MM.1S (cell line): ENCODE results near the gene COL6A1.

ENCODE experiments used
- DNase-seq: peaks from one replicate; pipeline ENCODE4 v3.0.0-alpha.2; 2015
- H2AFZ ChIP-seq: fragments of 300-600 bp; sonication (generic); 2 replicates; pipeline ENCODE4 v1.6.0; 2016; ENCODE audit warnings: antibody characterized with exemption, low read length
- H3F3A ChIP-seq: fragments of 300-600 bp; sonication (generic); 2 replicates; pipeline ENCODE4 v1.6.1; 2016; ENCODE audit warnings: mild to moderate bottlenecking, antibody characterized with exemption, low read length, moderate library complexity, mixed read lengths; ENCODE audit not compliant: insufficient read depth
- H3K27ac ChIP-seq: fragments of 300-600 bp; sonication (generic); 2 replicates; pipeline ENCODE4 v1.5.1; 2016; ENCODE audit warnings: mild to moderate bottlenecking, low read length
- H3K27me3 ChIP-seq: fragments of 300-600 bp; sonication (generic); replicated peaks from 2 replicates; pipeline ENCODE4 v1.6.0; 2016; ENCODE audit warnings: low read length; ENCODE audit not compliant: insufficient read depth
- H3K36me3 ChIP-seq: fragments of 300-600 bp; sonication (generic); replicated peaks from 2 replicates; pipeline ENCODE4 v1.6.1; 2016; ENCODE audit warnings: mild to moderate bottlenecking, low read length, mixed read lengths; ENCODE audit not compliant: insufficient read depth
- H3K4me1 ChIP-seq: fragments of 300-600 bp; sonication (generic); 2 replicates; pipeline ENCODE4 v1.6.1; 2016; ENCODE audit warnings: low read length, mixed read lengths
- H3K4me2 ChIP-seq: fragments of 300-600 bp; sonication (generic); 2 replicates; pipeline ENCODE4 v1.6.0; 2016; ENCODE audit warnings: low read depth, low read length
- H3K4me3 ChIP-seq: fragments of 300-600 bp; sonication (generic); 2 replicates; pipeline ENCODE4 v1.5.1; 2016; ENCODE audit warnings: low read length, mixed read lengths
- H3K79me2 ChIP-seq: fragments of 300-600 bp; sonication (generic); 2 replicates; pipeline ENCODE4 v1.6.1; 2016; ENCODE audit warnings: mixed run types, low read length, mixed read lengths
- H3K9ac ChIP-seq: fragments of 300-600 bp; sonication (generic); 2 replicates; pipeline ENCODE4 v1.6.1; 2016; ENCODE audit warnings: low read length, mixed read lengths
- H3K9me2 ChIP-seq: fragments of 300-600 bp; sonication (generic); replicated peaks from 2 replicates; pipeline ENCODE4 v1.6.1; 2016; ENCODE audit warnings: mild to moderate bottlenecking, low read length, mixed read lengths; ENCODE audit not compliant: insufficient read depth
- H3K9me3 ChIP-seq: fragments of 300-600 bp; sonication (generic); replicated peaks from 2 replicates; pipeline ENCODE4 v1.6.1; 2016; ENCODE audit warnings: mild to moderate bottlenecking, low read length, mixed read lengths; ENCODE audit not compliant: insufficient read depth
- H4K20me1 ChIP-seq: fragments of 300-600 bp; sonication (generic); 2 replicates; pipeline ENCODE4 v1.6.1; 2016; ENCODE audit warnings: mild to moderate bottlenecking, low read length, moderate library complexity, mixed read lengths; ENCODE audit not compliant: insufficient read depth
- EZH2 ChIP-seq: fragments of 300-600 bp; sonication (generic); optimal IDR thresholded peaks from 2 replicates; pipeline ENCODE3; 2017; ENCODE audit warnings: low read depth, mild to moderate bottlenecking, antibody characterized with exemption, low read length, mixed read lengths
- EZH2phosphoT487 ChIP-seq: fragments of 300-600 bp; sonication (generic); IDR thresholded peaks from 2 replicates; pipeline ENCODE4 v1.6.1; 2018; ENCODE audit warnings: antibody characterized with exemption, low read length
- TF ChIP-seq, protein P1 (sequence below): fragments of 300-600 bp; sonication (generic); IDR thresholded peaks from 2 replicates; pipeline ENCODE4 v1.5.1; 2016; ENCODE audit warnings: antibody characterized with exemption, low read length, mixed read lengths

Gene COL6A1

DNA sequence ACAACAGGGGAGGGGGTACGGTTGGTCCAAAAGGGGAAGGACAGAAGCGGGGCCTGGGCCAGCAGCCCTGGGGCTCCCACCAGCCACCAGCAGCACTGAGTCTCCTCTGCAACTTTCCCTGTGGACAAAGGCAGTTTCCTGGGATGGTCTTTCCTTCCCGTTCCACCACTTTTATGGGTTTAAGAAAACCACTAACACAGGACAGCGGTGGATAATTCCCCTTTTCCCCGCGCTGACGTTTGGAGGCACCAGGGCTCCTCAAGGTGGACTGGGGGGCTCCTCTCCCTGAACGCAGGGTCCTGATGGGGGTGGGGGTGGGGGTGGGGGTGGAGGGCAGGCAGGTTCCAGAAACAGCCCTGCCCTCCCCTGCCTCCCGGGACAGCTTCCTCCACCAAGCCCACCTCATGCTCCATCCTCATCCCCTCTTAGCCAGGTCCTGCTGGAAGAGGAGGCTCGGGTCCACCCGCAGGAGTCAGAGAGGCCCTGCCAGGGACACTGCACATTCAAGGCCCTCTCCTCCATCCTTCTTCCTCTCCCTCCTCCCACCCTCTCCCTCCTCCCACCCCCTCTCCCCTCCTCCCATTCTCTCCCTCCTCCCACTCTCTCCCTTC lies 4.8 kb upstream of the COL6A1 start:
- Histone ChIP-seq H3K9me3 (no peaks in the 10 kb centered on the region), H3K9ac (no peak overlapping the region), H3K4me2 (no peak overlapping the region), H4K20me1 (no peaks in the 10 kb centered on the region), H3K4me3 (no peak overlapping the region), H2AFZ (no peak overlapping the region), H3F3A (0 out of 2 replicates have a peak, but pooled peaks cover 5% of the 10 kb centered on the region), H3K27ac (no peak overlapping the region), H3K4me1 (peaks cover 6% of the 10 kb centered on the region), H3K36me3 (no peaks in the 10 kb centered on the region), H3K79me2 (no peaks in the 10 kb centered on the region), H3K27me3 (peaks cover 81% of the 10 kb centered on the region), H3K9me2 (no peaks in the 10 kb centered on the region)
- no peak for TF ChIP-seq EZH2phosphoT487
- no peak for TF ChIP-seq EZH2
- TF ChIP-seq, protein P1, sequence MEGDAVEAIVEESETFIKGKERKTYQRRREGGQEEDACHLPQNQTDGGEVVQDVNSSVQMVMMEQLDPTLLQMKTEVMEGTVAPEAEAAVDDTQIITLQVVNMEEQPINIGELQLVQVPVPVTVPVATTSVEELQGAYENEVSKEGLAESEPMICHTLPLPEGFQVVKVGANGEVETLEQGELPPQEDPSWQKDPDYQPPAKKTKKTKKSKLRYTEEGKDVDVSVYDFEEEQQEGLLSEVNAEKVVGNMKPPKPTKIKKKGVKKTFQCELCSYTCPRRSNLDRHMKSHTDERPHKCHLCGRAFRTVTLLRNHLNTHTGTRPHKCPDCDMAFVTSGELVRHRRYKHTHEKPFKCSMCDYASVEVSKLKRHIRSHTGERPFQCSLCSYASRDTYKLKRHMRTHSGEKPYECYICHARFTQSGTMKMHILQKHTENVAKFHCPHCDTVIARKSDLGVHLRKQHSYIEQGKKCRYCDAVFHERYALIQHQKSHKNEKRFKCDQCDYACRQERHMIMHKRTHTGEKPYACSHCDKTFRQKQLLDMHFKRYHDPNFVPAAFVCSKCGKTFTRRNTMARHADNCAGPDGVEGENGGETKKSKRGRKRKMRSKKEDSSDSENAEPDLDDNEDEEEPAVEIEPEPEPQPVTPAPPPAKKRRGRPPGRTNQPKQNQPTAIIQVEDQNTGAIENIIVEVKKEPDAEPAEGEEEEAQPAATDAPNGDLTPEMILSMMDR: no peak
- no peak for DNase-seq

DNA sequence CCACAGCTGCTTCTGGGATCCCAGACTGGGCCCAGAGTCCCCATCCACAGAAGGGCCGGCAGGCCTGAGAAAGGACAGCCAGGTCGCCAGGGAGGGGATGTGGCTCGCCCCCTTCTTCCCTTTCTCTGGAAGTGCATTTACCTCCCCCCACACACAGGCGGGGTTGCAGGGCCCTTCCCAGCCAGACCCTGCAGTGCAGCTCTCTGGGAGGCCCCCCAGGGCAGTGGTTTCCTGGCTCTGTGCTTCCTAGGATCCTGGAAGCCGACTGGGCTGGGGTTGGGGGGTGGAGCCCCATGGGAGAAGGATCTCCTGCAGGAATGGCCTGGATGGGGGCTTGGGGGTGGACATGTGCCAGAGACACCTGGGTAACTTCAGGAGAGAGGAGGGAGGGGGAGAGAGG lies 4.2 kb upstream of the COL6A1 start:
- Histone ChIP-seq H2AFZ (no peak overlapping the region), H3K9me3 (no peaks in the 10 kb centered on the region), H3K9ac (no peak overlapping the region), H3K4me1 (peaks cover 6% of the 10 kb centered on the region), H3K27ac (no peak overlapping the region), H3K9me2 (no peaks in the 10 kb centered on the region), H3K27me3 (peaks cover 80% of the 10 kb centered on the region), H3F3A (0 out of 2 replicates have a peak, but pooled peaks cover 5% of the 10 kb centered on the region), H4K20me1 (no peaks in the 10 kb centered on the region), H3K36me3 (no peaks in the 10 kb centered on the region), H3K4me2 (no peak overlapping the region), H3K79me2 (no peaks in the 10 kb centered on the region), H3K4me3 (no peak overlapping the region)
- TF ChIP-seq EZH2 (no peak), EZH2phosphoT487 (no peak)
- TF ChIP-seq, protein P1: no peak
- DNase-seq: no peak

DNA sequence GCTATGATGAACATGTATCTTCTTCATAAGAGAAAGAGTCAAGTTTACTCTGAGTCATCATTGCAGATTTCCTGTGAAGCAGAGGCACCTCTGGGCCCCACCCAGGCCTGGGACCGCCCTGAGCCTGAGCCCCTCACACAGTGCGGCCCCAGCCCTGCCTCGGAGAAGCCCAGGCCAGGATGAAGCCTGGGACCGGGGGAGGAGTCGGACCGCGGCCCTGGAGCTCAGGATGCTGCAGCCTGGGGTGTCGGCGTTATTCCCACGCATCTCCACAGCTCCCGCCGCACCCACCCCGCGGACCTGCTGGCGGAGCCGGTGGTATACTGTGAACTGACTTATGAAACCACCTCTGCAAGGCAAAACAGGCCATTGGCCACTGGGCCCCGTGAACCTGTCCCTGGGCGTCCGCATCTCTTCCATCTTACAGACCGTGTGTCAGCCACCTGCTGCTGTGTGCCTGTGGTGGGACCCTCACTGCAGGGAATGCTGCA lies 2.4 kb upstream of the COL6A1 start:
- TF ChIP-seq, protein P1: no peak
- TF ChIP-seq EZH2phosphoT487 (no peak), EZH2 (no peak)
- no peaks in the 10 kb centered on the region; the same call in 1 of the 2 replicates for H3K4me1 ChIP-seq
- H4K20me1 ChIP-seq: no peaks in the 10 kb centered on the region
- H2AFZ ChIP-seq: no peak overlapping the region
- 0 out of 2 replicates have a peak, but pooled peaks cover 5% of the 10 kb centered on the region for H3F3A ChIP-seq
- H3K27ac ChIP-seq: no peak overlapping the region
- peaks cover 65% of the 10 kb centered on the region for H3K27me3 ChIP-seq
- no peaks in the 10 kb centered on the region for H3K36me3 ChIP-seq
- H3K4me3 ChIP-seq: no peak overlapping the region
- H3K9me2 ChIP-seq: no peaks in the 10 kb centered on the region
- H3K79me2 ChIP-seq: no peaks in the 10 kb centered on the region
- H3K9ac ChIP-seq: no peak overlapping the region
- DNase-seq: no peak
- H3K4me2 ChIP-seq: no peak overlapping the region
- H3K9me3 ChIP-seq: no peaks in the 10 kb centered on the region
